HG02938 (cell line): ENCODE results near the gene PDE11A.

Experiments
- ATAC-seq: cut with Tn5 transposase; IDR thresholded peaks from one replicate; pipeline ENCODE4 v1.9.1; 2021; ENCODE audit warnings: mild to moderate bottlenecking, moderate library complexity; ENCODE audit not compliant: unreplicated experiment

PDE11A gene

DNA sequence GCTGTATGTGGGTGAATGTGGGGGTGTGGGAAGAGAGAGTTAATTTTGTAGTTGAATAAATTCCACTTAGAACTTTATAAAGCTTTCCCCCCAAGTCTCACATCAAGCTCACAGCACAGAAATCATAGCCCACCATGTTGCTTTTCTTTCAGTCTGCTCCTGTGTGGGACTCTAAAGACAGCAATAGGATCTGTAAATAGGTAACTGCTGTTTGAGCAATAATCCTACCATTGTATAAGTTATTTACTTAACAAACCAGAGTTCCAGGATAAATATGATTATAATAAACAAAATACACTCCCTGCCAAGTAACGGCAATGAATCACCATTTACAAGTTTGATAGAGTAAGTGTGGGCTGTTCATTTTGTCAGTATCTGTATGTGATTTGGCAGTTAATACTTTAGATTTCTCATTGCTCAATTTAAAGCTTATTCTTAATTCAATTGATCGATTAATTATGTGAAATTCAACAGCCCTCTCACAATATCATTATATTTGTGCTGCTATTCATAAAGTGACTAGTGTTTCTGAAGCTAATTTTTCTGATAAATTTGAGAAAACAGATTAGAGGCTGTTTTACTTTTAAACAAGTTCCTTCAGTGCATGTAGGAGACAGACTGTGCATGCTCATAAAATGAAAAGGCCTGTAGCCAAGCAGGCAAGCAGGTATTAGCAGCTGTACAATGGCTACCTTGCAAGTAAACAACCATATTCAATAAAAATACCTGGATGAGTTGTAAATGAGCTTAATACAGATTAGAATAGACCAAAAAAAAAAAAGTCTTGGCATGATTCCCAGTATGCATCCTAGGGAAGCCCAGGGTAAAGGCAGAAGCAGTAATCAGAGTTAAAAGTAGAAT, 142.7 kb downstream of the PDE11A start:
- ATAC-seq: no peak

DNA sequence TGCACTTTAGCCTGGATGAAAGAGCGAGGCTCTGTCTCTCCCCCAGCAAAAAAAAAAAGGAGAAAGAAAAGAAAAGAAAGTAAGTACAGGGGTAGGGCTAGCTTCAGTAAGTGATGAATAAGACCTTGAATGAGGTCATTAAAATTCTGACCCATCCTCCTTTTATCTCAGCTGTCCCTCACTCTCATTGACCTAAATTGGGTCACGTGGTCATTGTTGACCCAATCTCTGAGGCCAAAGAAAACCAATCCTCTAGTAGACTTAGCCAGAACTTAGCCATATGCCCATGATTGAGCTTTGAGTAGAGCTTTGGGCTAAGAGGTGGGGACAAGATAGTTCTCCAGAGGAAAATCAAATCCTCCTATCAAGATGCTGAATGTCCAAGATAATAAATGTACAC, 149.3 kb downstream of the PDE11A start:
- no peak for ATAC-seq

DNA sequence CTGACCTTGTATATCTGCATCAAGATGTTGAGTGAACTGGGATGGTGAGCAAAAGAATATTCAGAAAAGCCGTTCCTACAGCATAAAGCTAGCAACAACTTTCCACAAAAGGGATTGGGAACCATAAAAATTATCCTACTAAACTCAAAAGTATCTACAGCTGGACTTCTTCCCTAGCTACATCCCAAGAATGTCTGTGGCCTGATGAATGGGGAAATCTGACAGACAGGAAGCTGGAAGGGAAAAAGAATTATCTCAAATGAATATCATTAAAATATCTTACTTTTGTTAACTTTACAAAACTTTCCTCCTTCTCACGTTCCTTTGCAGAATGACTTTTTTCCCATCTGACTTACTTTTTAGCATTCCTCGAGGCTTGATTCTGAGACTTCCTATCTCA, 150.9 kb downstream of the PDE11A start:
- no peak for ATAC-seq

DNA sequence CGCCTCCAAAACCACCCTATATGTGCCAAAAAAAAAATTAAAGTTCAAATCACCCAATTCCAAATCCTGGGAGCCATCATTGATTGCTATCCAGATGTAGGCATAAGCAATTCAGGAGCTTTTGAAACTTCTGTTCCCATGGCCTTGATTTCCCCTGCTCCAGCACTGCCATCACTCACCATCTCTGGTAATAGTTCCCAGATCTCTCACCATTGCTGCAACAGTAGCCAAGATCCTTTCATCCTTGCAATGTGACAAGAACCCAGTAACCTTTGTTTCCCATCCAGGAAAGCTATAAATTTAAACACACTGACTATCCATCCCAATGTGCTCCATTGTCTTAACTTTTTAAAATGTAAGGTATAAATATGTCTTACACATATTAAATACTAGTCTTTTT, 155.4 kb downstream of the PDE11A start:
- ATAC-seq: no peak

DNA sequence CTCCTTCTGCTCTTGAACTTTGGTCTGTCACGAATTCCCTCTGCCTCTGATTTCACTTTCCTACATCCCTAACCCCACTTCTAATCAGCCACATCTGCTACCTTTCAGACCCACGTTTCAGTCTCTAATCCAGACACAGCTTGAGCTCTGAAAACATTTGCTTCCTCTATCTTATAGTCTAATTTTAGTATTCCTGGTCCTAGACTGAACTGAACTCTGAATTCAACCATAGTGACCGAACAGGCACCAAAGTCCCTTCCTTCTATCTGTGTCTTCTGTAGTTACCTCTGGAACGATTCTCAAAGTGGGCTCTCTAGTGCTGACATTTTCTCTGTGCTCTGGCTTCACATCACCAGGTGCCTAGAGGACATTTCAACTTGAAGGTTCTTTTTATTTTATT, 156.2 kb downstream of the PDE11A start:
- no peak for ATAC-seq

DNA sequence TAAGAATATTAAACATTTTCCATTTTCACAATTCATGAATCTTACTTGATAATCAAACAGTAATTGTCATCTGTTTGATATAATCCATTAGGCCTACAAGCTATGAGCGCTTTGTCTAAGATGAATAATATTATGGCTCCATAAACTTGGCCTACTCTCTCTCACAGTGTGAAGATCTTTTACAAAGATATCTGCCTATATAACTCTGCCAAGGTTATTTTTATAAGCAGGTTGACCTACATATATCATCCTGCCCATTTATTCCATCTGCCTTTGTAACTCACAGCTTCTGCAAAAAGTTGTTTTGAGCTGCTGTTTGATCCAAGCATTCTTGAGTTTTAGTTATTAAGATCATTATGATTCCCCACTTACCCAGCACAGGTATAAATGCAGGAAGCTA, 158.3 kb downstream of the PDE11A start:
- ATAC-seq: no peak

DNA sequence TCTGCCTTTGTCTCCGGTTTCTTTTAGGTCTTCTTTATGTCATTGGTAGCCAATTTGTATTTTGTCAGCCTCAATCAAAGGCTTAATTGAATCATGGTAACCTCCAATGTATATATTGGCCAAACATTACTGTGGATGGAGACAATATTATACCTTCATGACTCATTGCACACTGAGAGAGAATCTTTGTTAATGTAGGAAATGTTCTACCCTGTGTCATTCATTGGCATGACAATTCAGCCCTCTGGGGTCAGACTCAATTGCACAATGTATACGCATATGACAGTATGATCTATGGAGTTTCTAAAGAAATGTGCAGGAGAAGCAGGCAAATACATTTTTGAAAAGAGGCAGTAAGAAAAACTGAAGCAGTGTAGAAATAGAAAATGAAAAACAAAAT, 162.6 kb downstream of the PDE11A start:
- no peak for ATAC-seq

DNA sequence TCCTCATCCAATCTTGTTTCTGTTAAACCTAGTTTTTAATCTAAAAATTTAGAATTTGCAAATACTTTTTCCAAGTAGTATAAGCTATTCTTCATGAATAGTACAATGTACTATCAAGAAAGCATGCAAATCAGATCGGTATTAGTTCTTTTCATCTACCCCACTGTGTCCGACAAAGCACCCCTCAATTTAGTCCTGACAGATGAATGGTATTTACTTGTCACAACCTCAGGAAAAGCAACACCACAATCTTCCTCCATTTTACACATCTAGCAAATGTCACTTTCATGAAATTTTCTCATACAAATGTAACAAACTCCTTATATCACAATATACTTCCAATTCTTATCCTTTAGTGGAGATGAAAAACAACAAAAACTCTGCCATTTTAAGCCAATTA, 163.8 kb downstream of the PDE11A start:
- no peak for ATAC-seq

DNA sequence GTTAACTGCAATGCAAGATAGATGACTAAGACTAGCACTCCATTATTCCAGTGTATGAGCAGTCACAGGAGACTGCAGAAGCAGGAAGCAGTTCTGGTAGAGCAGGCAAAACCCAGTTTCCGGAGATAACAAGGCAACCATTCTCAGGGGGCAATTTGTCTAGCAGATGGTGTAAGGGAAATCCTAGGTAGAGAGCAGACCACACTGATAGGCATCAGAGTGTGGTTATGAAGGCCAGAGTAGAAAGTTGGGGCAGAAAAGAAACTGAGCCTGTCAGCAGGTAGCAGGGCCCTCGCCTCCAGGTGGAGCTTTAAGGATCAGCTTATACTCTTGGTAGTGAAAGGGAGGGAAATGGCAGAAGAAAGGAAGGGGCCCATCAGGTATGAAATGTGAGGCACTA, 164.4 kb downstream of the PDE11A start:
- ATAC-seq: no peak

DNA sequence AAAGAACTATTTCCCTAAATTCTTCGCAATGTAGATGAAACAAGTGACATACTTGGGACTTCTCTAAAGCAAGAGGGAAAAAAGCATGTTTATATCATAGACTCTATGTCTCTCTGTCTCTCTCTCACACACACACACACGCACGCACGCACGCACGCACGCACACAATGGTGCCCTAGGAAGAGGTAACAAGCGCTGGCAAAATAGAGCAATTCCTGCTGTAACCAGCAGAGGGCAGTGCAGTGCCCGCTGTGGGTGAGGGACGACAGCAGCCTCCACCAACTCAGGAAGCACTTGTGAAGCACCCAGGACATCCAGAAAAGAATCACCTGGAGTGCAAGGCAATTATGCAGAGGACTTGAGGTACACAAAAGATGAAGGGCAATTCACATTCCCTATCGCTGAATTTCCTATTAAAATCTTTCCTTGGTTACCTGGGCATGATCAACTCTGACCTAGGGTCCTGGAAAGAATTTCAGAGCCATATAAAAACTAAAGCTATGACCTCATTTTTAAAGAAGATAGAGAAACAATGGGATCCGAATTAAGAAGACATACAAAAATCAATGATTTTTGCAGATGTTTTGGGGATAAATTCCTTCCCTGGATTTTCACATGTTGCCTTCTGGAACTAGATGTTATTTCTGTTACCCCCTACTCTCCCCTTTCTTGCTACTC, 166.4 kb downstream of the PDE11A start:
- ATAC-seq: peak; percentile 78

DNA sequence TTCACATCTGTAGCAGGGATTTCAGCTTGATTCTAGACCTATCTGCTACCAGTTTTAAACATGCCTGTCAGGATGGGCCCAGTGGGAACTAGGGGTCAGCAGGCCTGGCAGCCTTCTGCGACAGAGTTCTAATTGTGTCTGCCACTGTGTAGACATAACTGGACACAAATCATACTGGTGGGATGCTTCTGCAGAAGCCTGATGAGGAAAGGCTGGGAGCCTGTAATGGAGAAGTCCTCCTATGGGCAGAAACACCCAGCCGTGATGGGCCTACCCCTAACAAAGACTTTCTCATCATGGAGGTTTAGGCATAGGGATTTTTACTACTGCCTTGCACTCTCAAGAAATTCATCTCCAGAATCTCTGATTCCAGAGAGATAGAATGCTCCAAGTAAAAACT, 166.9 kb downstream of the PDE11A start:
- no peak for ATAC-seq

DNA sequence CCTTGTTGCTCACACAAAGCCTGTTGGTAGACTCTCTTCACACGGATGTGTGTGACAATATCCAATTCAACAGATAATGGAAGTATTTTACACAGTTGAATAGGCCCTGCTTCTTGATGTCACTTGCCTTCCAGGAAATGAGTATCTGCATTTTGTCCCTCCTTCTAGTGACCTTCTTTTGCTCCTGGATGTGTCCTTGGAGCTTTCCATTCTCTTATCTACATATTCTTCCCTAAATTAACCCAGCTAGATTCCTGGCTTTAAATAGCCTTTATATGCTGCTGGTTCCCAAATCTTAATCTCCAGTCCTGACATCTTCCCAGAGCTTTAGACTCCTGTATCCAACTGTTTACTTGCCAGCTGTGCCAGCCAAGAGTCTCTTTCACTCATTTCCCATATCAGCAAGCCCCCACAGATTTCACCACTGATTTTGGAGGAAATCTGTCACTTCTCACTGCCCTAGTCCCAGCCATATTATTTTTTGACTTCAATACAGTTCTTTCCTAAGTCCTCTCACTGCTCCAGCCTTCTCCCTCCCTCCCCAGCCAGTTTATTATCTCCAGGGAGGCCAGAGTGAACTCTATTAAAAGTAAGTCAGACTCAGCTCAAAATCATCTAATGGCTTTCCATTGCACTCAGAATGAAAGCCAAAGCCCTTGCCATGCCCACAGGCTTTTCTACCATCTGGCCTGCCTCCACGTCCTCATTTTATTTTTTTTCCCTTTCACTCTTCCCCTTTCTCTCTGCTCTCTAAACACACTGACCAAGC, 170.0 kb downstream of the PDE11A start:
- no peak for ATAC-seq

DNA sequence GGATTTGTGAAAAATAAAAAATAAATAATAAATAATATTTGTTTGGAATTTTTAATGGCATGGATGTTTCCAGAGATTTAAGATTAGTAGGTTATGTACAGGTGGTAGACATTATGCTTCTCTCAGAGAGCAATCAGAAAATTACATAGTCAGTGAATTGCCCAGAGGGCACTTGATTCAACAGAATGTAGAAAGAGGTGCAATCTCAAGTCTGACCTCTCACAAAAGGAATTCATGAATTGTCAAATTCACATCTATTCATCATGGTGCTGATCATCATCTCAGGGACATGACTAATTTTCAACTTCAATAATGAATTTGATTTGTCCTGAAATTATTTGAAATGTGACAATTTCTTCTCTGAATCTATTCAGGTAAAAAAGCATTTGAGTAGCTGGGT, 172.5 kb downstream of the PDE11A start:
- ATAC-seq: no peak

DNA sequence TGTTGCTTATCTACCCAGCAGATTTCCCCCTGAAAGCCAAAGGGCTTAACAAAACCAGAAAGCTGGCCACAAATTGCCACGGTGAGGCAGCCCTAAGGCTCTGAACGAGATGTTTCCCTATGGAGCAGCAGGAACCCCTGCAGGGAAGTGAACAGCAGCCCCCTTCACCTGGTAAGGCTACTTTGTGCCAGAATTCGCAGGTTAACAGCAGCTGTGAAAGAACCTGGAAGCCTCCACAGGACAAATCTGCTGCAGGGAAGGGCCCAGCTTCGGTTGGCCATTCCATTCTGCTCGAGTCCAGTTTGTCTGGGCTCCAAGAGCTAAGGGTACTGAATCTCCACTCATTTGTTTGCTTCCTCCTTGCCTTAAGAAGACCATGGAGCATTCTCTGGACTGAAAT, 175.3 kb downstream of the PDE11A start:
- no peak for ATAC-seq

DNA sequence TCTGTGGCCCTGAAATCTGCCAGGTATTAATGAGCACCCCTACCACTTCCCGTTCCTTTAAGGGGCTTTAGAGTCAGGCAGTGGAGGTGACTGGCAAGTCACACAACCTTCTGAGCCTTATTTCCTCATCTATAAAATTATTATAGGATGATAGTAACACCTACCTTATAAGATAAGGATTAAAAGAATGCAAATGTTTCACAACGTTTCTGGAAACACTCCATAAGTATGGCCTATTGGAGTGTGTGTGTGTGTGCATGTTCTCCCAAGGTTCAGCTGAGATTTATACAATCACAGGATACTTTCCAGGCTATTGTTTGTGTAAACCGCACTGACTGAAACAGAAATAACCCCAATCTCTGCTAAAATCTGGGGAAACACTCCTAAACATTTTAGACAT, 176.0 kb downstream of the PDE11A start:
- no peak for ATAC-seq

DNA sequence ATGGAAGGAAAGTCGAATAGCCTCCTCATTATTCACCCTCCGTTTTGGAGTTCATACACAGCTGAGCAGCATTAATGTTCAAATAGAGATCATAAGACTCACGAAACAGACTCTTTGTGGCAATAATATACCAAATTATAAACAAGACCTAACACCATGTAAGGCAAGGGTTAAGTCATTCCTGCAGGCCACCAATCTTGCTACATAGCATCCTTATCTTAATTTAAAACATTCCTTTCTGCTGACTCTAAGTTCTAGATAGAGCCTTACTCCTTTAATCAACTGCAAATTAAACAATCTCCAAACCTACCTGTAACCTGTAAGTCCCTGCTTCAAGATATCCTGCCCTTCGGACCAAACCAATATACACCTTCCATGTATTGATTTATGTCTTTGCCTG, 178.0 kb downstream of the PDE11A start:
- ATAC-seq: no peak

DNA sequence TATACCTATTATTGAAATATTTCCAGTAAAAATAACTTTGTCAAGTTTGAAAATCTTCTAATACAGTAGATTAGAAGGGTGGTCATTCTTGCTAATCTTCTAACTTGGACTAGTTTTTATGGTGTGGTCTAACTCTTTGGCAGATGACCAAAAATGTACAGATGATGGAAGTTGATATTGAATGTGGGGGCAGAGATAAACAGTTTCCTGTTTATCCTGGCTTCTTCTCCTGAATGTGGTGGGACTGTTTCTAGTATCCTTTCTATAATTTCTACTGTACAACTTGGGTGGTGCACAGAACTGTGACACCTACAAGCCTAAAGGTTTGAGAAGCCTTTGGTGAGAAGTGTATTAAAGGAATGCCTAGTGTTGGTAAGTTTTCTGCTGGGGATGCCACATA, 178.7 kb downstream of the PDE11A start:
- ATAC-seq: no peak

DNA sequence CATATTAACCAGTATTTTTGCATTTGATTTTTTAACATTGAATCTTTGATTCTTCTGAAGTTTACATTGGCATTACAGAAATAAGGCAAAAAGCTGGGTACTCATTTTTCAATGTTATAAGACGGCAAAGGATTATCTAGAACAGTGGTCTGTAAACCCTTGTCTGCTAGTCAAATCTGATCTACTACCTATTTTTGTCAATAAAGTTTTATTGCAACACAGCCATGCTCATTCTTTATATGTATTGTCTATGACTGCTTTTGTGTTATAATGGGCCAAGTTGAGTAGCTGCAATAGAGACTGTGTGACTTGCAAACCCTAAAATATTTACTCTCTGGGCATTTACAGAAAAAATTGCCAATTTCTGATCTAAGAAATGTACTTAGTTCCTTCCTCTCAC, 181.0 kb downstream of the PDE11A start:
- ATAC-seq: no peak

DNA sequence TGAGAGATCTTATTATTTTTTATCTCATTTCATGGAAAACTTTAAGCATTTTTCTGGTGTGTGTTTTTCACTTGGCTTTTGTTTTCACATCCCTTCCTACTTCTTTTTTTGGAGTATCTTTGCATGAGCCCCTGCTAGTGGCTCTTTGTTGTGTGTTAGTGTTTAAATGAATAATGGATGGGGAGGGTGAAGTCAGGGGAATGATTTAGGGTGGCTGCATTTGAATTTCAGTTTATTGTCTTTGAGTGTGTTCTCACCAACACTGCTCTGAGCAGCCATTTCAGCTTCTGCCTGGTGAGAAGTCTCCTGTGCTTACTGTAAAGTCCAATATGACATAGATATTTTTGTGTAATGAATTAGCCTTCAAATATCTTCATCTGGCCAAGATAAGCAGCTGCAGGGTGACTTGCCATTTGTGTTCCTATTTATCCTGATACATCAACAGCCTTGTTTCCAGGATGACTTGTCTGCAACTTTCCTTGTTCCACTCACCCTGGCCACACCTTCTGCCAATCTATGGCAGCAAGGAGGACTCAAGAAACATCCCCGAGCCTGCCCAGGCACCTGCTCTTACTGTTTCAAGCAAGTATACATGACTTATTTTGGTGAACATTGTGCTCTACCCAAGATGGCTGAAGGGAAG, 182.6 kb downstream of the PDE11A start:
- no peak for ATAC-seq

DNA sequence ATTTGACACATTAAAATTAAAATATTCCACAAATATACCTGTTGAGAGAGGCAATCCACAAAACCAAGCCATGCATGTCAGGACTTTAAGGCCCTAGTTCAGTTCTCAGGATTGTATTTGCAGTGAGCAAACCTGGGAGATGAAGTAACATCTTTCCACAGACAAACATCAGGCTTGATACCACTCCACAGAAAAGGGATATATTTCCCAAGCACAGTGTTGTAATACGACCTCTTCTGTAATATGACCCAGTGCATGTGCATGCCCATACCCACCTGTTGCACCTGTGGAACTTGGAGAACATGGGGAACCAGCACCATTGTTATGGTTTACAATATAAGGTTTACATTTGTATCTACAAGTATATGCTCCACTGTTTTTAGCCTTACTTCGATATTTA, 184.0 kb downstream of the PDE11A start:
- no peak for ATAC-seq

DNA sequence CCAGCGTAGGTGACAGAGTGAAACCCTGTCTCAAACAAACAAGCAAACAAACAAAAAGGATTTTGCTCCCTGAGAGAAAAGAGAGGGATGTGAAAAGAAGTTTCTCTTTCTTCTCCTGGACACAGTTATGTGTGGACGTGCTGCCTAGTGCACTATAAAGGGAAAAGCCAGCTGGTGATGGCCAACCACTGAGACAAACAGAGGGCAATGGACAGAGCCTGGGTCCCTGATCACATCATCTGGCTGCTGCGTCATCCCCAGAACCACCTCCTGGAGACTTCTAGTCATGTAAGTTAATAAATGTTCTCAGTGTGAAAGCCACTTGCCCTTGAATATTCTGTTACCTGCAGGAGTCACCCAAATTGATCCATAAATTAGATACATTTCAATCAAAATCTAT, 184.9 kb downstream of the PDE11A start:
- ATAC-seq: no peak
